HG02571 (cell line): ENCODE results near the gene PCED1B.

ENCODE experiments used
- ATAC-seq: cut with Tn5 transposase; IDR thresholded peaks from one replicate; pipeline ENCODE4 v1.9.1; 2021; ENCODE audit warnings: mild to moderate bottlenecking, moderate library complexity; ENCODE audit not compliant: unreplicated experiment

The PCED1B gene

DNA sequence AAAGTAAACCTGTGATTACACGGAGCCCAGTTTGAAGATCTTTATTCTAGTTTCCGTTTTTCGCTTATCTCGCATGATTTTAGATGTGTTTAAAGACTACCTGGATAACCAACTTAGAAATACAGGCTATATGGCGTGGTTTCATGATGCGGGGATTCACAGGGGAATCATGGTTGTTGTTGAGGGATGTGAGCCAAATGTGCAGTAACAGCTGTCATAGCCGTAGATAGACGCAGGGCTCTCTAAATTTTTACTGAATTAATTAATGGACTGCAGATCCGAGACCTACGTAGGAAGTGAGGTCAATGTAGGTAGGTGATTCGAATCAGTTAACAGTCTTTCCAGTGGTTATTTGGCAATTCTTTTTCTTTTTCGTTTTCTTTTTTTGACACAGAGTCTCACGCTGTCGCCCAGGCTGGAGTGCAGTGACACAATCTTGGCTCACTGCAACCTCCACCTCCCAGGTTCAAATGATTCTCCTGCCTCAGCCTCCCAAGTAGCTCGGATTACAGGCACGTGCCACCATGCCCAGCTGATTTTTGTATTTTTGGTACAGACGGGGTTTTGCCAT is 145.2 kb downstream of the PCED1B start:
- no peak for ATAC-seq

DNA sequence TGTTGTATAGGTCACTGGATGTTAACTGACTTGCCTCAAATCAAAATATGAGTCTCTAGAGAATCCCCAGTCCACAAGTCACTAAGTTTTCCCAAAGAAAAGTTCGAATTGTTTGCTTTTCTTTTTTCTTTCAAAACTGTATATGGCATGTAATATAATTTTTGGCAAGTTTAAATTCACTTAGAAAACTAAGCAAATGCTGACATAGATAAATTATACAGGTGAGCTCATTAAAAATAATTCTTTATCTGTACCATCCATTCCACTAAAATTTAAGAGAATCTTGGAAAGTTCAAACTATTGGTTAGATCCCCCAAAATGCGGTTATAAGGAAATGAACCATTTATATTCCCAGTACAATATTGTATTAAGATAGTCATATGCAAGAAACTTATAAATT is 145.9 kb downstream of the PCED1B start:
- ATAC-seq = no peak

DNA sequence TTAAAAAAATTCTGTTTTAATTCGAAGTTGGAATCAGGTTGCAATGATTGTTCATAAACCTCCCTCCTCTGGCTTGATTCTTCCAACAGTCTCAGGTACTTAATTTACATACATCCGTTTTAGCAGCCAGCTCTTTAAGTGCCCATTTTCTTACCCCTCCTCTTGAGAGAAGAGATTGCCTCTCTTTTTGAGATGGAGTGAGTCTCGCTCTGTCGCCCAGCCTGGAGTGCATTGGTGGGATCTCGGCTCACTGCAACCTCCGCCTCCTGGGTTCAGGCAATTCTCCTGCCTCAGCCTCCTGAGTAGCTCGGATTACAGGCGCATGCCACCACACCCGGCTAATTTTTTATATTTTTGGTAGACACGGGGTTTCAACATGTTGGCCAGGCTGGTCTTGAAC is 146.8 kb downstream of the PCED1B start:
- ATAC-seq = no peak

DNA sequence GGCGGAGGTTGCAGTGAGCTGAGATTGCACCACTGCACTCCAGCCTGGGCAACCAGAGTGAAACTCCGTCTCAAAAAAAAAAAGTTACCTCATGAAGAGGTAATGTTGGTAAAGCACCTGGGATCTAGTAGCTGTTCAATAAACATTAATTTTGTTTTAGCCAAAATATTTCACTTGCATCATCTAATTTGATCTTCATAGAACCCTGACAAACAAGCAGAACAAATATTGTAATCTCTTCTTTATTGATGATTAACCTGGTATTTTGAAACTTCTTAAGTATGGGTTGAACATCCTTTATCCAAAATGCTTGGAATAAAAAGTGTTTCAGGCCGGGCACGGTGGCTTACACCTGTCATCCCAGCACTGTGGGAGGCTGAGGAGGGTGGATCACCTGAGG is 149.4 kb downstream of the PCED1B start:
- ATAC-seq = no peak

DNA sequence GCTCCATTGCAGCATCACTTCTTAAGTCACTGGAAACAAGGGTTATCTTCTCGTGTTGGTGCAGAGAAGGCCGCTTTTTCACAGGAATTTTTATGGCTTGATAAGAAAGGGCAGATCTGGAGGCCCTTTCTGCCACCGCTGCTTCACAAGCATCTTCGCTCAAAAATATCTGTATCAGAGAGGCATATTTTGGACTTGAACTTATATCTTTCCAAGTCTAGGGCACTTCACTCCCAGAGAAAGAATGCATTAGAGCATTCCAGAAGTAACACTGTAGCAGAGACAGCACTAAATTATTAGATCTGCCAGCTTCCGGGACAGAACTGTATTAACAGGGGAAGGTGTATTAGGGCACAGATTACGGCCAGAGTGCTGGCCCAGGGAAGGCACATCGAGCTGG is 152.0 kb downstream of the PCED1B start:
- no peak for ATAC-seq

DNA sequence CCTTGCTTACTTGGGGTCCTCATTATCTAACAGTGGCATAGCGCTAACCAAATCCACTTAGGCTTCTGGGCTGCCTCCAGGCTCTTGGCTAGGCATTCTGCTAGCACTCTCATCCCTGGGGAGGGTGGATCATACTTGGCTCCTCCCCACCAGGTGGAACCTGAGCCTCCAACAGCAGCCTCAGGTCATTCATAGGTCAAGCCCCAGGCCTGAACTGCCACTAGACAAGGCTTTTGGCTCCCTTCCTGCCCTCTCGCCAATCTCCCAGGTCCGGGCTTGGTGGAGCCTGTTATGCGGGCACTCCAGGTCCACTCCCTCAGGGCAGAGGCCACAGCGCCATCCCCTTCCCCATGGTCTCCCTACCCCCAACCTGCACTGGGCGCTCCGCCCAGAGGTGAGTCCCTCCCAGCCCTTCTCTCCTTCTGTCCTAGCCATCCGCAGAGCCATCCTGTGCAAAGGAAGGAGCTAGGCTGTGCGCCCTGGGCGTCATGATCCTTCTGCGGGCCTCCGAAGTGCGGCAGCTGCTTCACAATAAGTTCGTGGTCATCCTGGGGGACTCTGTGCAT is 155.2 kb downstream of the PCED1B start:
- ATAC-seq = no peak

DNA sequence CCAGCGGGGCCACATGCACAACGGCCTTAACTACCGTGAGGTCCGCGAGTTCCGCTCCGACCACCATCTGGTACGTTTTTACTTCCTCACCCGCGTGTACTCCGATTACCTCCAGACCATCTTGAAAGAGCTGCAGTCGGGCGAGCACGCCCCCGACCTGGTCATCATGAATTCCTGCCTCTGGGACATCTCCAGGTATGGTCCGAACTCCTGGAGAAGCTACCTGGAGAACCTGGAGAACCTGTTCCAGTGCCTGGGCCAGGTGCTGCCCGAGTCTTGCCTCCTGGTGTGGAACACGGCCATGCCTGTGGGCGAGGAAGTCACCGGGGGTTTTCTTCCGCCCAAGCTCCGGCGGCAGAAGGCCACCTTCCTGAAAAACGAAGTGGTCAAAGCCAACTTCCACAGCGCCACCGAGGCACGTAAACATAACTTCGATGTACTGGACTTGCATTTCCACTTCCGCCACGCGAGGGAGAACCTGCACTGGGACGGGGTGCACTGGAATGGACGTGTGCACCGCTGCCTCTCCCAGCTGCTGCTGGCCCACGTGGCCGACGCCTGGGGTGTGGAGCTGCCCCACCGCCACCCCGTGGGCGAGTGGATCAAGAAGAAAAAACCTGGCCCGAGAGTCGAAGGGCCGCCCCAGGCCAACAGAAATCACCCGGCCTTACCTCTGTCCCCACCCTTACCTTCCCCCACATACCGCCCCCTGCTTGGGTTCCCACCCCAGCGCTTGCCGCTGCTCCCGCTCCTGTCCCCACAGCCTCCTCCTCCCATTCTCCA is 156.0 kb downstream of the PCED1B start:
- ATAC-seq = no peak

DNA sequence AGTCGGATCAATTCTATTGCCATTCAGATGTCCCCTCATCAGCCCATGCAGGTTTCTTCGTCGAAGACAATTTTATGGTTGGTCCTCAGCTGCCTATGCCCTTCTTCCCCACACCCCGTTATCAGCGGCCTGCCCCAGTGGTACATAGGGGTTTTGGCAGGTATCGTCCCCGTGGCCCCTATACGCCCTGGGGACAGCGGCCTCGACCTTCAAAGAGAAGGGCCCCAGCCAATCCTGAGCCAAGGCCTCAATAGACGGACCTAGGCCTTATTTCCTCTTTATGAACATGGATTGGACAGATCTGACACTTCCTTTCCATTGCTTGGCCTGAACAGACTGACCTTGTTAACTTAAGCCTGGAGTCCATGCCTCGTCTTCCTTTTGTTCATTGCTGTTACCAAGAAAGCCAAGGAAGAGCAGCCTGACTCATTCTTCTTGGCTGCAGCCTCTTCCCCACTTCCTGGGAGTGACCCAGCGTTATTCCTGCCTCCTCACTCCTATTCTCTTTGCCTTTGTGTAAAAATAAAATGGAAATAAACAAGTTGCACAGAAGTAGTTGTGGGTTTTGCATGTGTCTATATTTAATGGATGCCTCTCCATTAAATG is 156.8 kb downstream of the PCED1B start:
- no peak for ATAC-seq

DNA sequence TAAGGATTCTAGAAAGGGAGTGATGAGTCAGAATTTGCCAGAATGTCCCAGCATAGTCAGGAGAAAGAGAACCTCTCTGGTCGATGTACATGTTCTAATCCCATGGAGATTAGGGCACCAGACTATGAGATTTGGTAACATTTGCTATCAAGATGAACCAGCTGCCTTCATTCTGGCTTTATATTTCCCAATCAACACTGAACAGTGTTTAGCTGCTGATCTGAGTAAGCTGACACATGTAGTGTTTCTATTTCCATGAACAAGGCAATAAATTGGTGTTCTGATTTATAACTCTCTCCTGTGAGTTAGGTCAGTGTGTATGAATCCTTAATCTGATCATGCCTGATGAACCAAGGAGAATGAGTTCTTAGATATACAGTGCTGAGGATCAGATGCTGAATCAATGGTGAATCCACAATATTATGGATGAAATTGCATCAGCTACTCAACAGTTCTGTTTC is 158.4 kb downstream of the PCED1B start:
- ATAC-seq = no peak

DNA sequence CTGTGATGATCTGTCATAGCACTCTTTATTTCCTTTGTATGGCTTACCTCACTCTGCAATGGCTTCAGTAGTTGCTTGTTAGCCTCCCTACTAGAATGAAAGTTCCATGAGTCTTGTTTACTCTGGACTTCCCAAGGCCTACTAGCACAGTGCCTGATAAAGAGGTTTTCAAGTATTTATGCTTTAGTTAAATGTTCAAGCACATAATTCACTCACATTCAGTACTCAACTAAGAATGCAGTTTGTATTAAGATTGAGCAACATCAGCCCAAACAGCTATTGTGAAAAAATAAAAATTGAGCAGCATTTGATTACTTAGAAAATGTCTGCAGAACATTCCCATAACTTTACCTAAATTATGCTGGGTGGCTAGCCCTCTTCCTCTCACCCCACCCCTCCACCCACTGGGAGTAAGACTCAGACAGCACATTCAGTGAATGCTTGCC is 159.3 kb downstream of the PCED1B start:
- no peak for ATAC-seq

DNA sequence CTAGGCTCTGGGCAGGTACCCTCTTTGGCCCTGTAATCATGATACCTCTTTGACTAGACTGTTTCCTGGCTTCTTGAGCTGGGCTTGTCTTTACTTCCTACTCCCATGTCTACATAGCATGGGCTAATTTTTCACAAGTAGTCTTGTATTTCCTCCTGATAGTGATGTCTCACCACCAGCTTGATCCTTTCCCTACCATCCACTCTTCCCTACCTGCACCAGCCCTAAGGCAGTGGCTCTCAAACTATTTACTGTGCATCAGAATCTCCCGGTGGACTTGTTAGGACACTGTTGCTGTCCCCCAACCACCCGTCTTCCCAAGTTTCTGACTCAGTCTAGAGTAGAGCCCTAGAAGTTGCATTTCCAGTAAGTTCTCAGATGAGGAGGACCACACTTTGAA is 163.0 kb downstream of the PCED1B start:
- ATAC-seq = no peak

DNA sequence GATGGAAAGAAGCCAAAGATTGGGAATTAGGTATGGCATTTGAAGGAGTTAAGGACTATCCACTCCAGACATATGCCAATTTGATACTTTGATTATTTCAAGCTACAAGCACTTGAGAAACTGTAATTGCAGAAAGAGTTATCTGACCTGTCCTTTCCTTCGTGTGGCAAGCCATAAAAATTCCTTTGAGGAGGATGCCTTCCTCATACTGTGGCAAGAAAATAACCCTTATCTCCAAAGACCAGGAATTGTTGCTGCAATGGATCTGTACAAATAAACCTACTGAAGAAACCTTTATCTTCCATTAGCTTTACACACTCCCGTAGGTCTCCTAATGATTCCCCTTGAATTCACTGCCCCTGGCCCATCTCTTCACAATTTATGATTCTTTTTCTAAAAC is 165.4 kb downstream of the PCED1B start:
- ATAC-seq = no peak

DNA sequence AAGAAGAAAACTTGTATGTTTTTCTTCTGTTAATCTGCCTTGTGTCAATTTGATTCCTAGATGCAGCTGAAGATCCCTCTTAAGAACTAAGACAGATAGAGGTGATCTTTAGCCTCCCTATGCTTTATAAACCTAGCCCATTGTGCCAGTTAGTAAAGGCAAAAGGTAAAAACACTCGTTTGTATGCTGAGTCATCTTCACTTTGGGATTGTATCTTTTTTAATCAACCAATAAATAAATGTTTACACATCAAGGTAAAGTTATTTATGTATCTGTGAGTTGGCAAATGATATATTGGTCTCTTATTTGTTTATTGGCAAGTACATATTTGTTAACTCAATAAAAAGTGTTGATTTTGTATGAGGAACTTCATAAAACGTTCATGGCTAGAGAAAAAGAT is 166.2 kb downstream of the PCED1B start:
- no peak for ATAC-seq

DNA sequence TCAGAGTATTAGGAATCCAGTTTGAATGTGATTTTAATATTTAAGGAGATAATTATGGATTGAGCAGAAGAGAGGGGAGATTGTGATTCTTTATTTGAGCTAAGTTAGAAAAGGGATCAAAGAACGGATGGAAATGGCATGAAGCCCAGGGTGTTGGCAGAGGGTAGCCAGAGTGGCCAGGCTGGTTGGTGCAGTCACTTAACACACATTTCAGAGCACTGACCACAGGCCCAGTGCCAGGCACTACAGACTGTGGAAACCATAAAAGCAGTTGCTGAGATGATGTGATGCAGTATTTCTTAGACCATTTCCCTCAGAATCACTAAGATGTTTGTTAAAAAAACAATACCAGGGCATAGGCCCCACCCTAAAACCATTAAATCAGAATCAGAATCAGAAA is 168.0 kb downstream of the PCED1B start:
- no peak for ATAC-seq

DNA sequence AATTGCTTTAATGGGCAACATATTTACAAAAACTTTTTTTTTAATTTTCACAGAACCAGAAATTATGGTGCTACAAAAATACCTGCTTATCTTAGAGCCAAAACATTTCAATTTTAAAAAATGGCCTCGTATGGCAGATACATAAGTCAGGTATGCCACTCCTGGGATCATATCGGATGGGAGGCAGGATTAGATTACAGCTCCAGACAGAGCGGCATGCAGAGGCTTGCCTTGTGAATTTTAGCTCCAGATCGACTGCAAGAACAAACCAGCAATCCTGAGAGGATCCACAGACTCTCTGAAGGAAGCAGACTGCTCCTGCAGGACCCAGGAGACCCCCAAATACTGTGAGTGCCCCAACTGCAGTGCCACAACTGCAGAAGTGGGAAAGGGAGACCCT is 169.7 kb downstream of the PCED1B start:
- no peak for ATAC-seq

DNA sequence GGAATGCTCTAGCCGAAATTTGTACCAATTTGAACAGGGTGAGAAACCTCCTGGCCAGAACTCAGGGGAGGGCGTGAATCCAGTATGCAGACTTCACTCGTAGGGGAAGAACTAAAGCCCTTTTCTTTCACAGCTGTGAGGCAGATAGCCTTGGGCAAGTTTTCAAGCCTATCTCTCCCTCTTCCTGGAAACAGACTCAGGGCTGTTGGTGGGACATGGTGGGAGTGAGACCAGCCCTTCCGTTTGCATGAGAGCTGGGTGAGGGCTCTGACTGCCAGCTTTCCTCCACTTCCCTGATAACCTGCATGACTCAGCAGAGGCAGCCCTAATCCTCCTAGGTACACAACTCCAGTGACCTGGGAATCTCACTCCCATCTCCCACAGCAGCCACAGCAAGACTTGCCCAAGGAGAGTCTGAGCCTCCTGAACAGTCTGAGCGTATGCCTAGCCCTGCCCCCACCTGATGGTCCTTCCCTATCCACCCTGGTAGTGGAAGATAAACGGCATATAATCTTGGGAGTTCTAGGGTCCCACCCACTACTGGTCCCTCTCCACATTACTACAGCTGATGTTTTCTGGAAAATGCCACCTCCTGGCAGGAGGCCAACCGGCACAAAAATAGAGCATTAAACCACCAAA is 170.4 kb downstream of the PCED1B start:
- ATAC-seq = no peak

DNA sequence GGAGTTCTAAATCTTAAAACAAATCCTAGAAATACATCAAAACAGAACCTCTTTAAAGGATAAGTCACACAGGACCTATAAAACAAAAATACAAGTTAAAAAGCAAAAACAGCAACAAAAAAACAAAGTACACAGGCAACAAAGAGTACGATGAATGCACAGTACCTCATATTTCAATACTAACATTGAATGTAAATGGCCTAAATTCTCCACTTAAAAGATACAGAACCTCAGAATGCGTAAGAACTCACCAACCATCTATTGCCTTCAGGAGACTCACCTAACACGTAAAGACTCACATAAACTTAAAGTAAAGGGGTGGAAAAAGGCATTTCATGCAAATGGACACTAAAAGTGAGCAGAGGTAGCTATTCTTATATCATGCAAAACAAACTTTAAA is 172.5 kb downstream of the PCED1B start:
- no peak for ATAC-seq

DNA sequence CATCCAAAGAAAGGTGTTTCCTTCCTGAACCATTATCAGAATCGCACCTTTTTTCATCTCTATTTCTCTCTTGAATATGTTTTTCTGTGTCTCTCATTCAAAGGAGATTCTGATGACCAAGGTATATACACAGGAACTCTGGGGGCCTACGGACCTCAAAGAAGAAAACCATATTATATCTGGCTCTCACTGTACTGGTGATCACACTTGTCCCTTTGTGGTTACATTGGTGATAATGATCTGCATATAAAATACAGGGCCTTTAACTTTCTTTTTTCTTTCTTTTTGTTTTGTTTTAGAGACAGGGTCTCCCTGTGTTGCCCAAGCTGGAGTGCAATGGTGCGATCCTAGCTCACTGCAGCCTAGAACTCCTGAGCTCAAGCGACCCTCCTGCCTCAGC is 185.5 kb downstream of the PCED1B start:
- ATAC-seq = no peak

DNA sequence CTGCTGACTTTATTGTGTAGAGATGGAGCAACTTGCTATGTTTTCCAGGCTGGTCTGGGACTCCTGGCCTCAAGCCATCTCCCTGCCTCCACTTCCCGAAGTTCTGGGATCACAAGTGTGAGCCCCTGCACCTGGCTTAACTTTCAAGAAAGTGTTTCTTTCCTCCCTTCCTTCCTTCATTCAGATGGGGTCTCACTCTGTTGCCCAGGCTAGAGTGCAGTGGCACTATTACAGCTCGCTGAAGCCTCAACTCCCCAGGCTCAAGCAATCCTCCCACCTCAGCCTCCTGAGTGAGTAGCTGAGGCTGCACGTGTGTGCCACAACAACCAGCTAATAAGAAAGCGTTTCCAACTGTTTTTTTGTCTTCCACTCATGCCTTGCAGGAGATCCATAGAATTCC is 186.0 kb downstream of the PCED1B start:
- no peak for ATAC-seq

DNA sequence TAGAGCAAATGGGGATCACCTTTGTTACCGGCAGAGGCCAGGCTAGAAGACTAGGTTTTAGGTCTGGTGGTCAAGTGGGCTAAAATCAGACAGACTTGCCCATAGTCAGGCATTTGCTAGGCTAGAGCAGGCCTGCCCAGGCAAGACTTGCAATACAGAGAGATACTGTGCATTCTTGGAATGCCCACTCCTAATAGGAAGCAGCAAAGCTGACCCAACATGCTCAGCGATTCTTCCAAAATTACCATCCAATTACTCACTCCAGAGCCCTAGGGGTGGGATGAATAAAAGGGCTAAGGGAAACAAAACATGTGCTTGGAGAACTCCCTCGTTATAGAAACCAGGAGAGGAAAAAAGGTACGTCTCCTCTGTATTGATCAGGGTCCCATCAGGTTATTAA is 188.2 kb downstream of the PCED1B start:
- ATAC-seq = no peak
